Stomach (tissue), 9 donors: ENCODE data around the gene ILF3. TPM values are rescaled to one million over a fixed set of nuclear protein-coding genes. Genes with fewer than 3 reads are reported as not detected.
A peak's percentile ranks its signal among the peaks of the same experiment; 100 is the strongest.

Experiments used
- DNase-seq, 2 donors: peaks; one replicate each; pipeline versions ENCODE4 v3.0.0 to v3.0.0-alpha.2; 2013 to 2019
- H3K27ac ChIP-seq, 5 donors: fragments of 200-600 bp in 4 of 5; sonication (generic) in 4 of 5; one replicate each; pipeline ENCODE4 v1.5.1; 2013 to 2019; ENCODE audit warnings: mild to moderate bottlenecking in 1 of 5, moderate library complexity in 1 of 5
- H3K27me3 ChIP-seq, 3 donors: fragments of 200-600 bp; sonication (generic); one replicate each; pipeline ENCODE4 v1.5.1; 2017 to 2019; ENCODE audit warnings: mixed run types in 1 of 3
- H3K36me3 ChIP-seq, 4 donors: fragments of 200-600 bp; sonication (generic); 1 replicate in 3 of 4; 2 replicates in 1 of 4; pipeline ENCODE4 v1.5.1; 2016 to 2019
- H3K4me1 ChIP-seq, 4 donors: fragments of 200-600 bp; sonication (generic); one replicate each; pipeline ENCODE4 v1.5.1; 2016 to 2019
- H3K4me3 ChIP-seq, 4 donors: fragments of 200-600 bp; sonication (generic) in 3 of 4; one replicate each; pipeline ENCODE4 v1.5.1; 2016 to 2019; ENCODE audit warnings: mild to moderate bottlenecking in 1 of 4
- H3K9me3 ChIP-seq, 4 donors: fragments of 200-600 bp; sonication (generic); one replicate each; pipeline ENCODE4 v1.5.1; 2016 to 2019
- CTCF ChIP-seq, 7 experiments: fragments of 450-650 bp in 4 of 7; fragments of 200-600 bp in 3 of 7; sonication (generic) in 3 of 7; IDR thresholded peaks; one replicate each; pipeline ENCODE4 v1.5.1; 2016 to 2019; ENCODE audit warnings: antibody characterized with exemption in 7 of 7, control low read depth in 2 of 7, mild to moderate bottlenecking in 1 of 7
- EP300 ChIP-seq: sonication (generic); formaldehyde crosslinking; IDR thresholded peaks from one replicate; pipeline ENCODE4 v1.6.1; 2017; ENCODE audit warnings: antibody characterized with exemption
- POLR2A ChIP-seq, 4 donors: fragments of 450-650 bp; IDR thresholded peaks; one replicate each; pipeline ENCODE4 v1.6.1; 2016; ENCODE audit warnings: antibody characterized with exemption in 4 of 4, control low read depth in 2 of 4, mild to moderate bottlenecking in 1 of 4, moderate library complexity in 1 of 4
- POLR2AphosphoS5 ChIP-seq, 3 donors: sonication (generic); formaldehyde crosslinking; IDR thresholded peaks; one replicate each; pipeline ENCODE4 v1.6.1; 2016; ENCODE audit warnings: antibody characterized with exemption in 3 of 3
- WGBS, 5 donors: extraction: QIAGEN DNeasy Blood & Tissue Kit in 3 of 5; methylation state at CpG; one replicate each; pipeline versions ENCODE4 v1.1.5 to v1.1.7; 2013 to 2018; 5-methylcytosine and 5-hydroxymethylcytosine counted together
- intact Hi-C: fragments of 100-400 bp; cut with DNase I; formaldehyde crosslinking; loops from one replicate; pipeline ENCODE4 v1.15.1; 2023; ENCODE audit warnings: low total_unique reads
- polyA plus RNA-seq, 3 donors: library from polyadenylated mRNA; stranded (reverse); fragments of 200-250 nt; gene quantifications; one replicate each; pipeline ENCODE4 v1.2.3, GENCODE V29; 2013
- total RNA-seq, 5 donors: library from RNA; depleted of rRNA; stranded (reverse); fragments of >200 nt; gene quantifications; one replicate each; pipeline versions ENCODE4 v1.1.0 to v1.2.3, GENCODE V29; 2014 to 2016
- donor health status: healthy with polysubstance abuse.
- donor health status: Bipolar disorder and iron deficiency.
- donor health status: healthy.

The ILF3 gene
- total and polyA plus RNA-seq, 8 donors = 33.5 to 381 (median 90.4) TPM

DNA sequence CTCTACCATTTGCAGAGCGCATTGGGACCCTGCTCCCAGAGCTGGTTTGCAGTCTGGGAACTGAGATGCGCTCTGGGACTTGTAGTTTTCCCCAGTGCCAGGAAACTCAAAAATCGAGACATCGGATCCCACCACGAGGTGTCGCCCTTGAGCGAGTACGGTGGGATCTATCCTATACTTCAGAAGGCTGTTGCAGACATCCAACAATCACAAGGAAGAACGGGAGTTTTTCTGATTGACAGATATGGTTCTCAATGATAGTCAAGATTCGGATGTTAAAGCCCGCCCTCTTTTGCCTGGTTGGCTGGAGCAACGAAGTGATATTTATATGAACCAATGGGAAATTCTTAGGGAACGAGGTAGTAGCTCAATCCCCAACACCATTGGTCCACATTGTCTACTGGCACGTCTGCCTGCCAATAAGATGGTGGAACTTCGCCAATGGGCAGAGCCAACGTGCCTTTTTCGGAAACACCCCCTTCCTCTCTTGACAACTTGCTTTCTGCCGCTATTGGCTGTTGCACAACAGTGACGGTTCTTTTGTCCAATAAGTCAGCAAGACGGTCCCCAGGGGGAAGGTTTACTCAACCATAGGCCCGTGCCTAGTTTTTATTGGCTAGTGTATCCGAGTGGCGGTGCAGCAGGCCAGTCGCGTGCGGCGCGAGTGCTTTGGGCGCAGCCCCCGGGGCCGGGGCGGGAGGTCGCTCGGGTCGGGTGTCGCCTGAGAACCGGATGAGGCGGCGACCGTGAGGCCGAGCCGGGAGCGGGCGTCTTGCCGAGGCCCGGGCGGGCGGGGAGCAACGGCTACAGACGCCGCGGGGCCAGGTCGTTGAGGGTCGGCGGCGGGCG lies 63.4 kb downstream of the ILF3 start, which contains the start of gene DNM2:
TSS of gene DNM2 (plus strand) at position 724 of the 849 bp plus-strand sequence. CDS start 164 bp downstream, outside the sequence.
- H3K27ac ChIP-seq = peak within 1 kb of the TSS; percentile 89 to 96 (median 93)
- intact Hi-C loops = no loop called here
- TF ChIP-seq POLR2AphosphoS5 (IDR thresholded peaks at IDR 0.05) (peak; percentile 30 to 92 (median 87)), EP300 (no peak), POLR2A (IDR thresholded peaks at IDR 0.05) (no peak), CTCF (IDR thresholded peaks at IDR 0.05) (peak in 5 of 7 experiments; percentile 68 to 96 (median 86))
- WGBS, 5 donors = 0 to 1% (median 0%) methylated on average over 21 to 57 of the region's 57 CpGs
- H3K36me3 ChIP-seq = peaks cover 0 to 36% (median 25%) of the 10 kb centered on the region in 4 donors
- no peaks in the 10 kb centered on the region for H3K27me3 ChIP-seq
- peaks cover 26 to 51% (median 44%) of the 10 kb centered on the region in 4 donors for H3K4me1 ChIP-seq
- peak within 1 kb of the TSS; percentile 63 to 100 (median 84) for H3K4me3 ChIP-seq
- no peaks in the 10 kb centered on the region for H3K9me3 ChIP-seq
- DNase-seq = peak; percentile 99 to 100

GRCh38 chr19:10718205-10719196 lies 64.4 kb downstream of the ILF3 start:
- WGBS, 5 donors = 0 to 1% (median 1%) methylated on average over 26 to 70 of the region's 70 CpGs
- TF ChIP-seq CTCF (IDR thresholded peaks at IDR 0.05) (no peak), EP300 (no peak), POLR2AphosphoS5 (IDR thresholded peaks at IDR 0.05) (no peak), POLR2A (IDR thresholded peaks at IDR 0.05) (no peak)
- Histone ChIP-seq H3K36me3 (peaks cover 0 to 31% (median 23%) of the 10 kb centered on the region in 4 donors), H3K27me3 (no peaks in the 10 kb centered on the region), H3K4me3 (peak overlapping the region; percentile 63 to 100 (median 84)), H3K9me3 (no peaks in the 10 kb centered on the region), H3K4me1 (peaks cover 26 to 58% (median 51%) of the 10 kb centered on the region in 4 donors), H3K27ac (peak overlapping the region; percentile 89 to 96 (median 93))
- DNase-seq = peak; percentile 51 to 76
- intact Hi-C loops = no loop called here

- DNase-seq = no peak
- intact Hi-C loops = no loop called here
Observed at GRCh38 chr19:10719466-10719961, 65.4 kb downstream of the ILF3 start.

More at GRCh38 chr19:10719466-10719961, 65.4 kb downstream of the ILF3 start:
- H3K27ac ChIP-seq = peak overlapping the region; percentile 89 to 96 (median 93)
- TF ChIP-seq EP300 = no peak
- no peak for TF ChIP-seq POLR2AphosphoS5 (IDR thresholded peaks at IDR 0.05)
- TF ChIP-seq POLR2A (IDR thresholded peaks at IDR 0.05) = no peak
- TF ChIP-seq CTCF (IDR thresholded peaks at IDR 0.05) = no peak
- no peaks in the 10 kb centered on the region for H3K9me3 ChIP-seq
- peak overlapping the region; percentile 63 to 100 (median 84) for H3K4me3 ChIP-seq
- peaks cover 30 to 68% (median 61%) of the 10 kb centered on the region in 4 donors for H3K4me1 ChIP-seq
- no peaks in the 10 kb centered on the region for H3K27me3 ChIP-seq
- peaks cover 0 to 34% (median 21%) of the 10 kb centered on the region in 4 donors for H3K36me3 ChIP-seq
- 20 to 43% (median 29%) methylated on average over 5 of the region's 5 CpGs for WGBS, 5 donors
